Activated naive CD4-positive, alpha-beta T cell treated with anti-CD3 and anti-CD28 coated beads for 36 hours (primary cell): ENCODE measurements around the gene MAN1A1. TPM values are rescaled to one million over a fixed set of nuclear protein-coding genes. Genes with fewer than 3 reads are reported as not detected.

Source experiments
- CTCF ChIA-PET: fragments of 350-600 bp; sonication (Branson Sonifier 250); formaldehyde crosslinking; loops from one replicate; lab custom pipeline; 2021; ENCODE audit warnings: antibody characterized with exemption; lab: Charles Lee
- DNase-seq: peaks from one replicate; pipeline ENCODE4 v3.0.0-alpha.2; 2020
- H3K27ac Mint-ChIP-seq: one replicate; pipeline ENCODE4 v1.8.0; 2021; ENCODE audit warnings: mild to moderate bottlenecking, mixed read lengths
- H3K27me3 Mint-ChIP-seq: one replicate; pipeline ENCODE4 v1.8.0; 2021; ENCODE audit warnings: low read depth, mixed read lengths
- H3K36me3 Mint-ChIP-seq: one replicate; pipeline ENCODE4 v1.8.0; 2021; ENCODE audit warnings: low read depth, mixed read lengths
- H3K4me1 Mint-ChIP-seq: one replicate; pipeline ENCODE4 v1.8.0; 2021; ENCODE audit warnings: low read depth, mixed read lengths
- H3K4me3 Mint-ChIP-seq: one replicate; pipeline ENCODE4 v1.8.0; 2021; ENCODE audit warnings: mild to moderate bottlenecking, moderate library complexity, mixed read lengths
- H3K9me3 Mint-ChIP-seq: one replicate; pipeline ENCODE4 v1.8.0; 2021; ENCODE audit warnings: mixed read lengths
- intact Hi-C: fragments of 100-400 bp; cut with micrococcal nuclease; formaldehyde crosslinking; loops from one replicate; pipeline ENCODE4 v1.15.1; 2023
- total RNA-seq, 2 experiments: library from RNA; stranded (reverse); gene quantifications; one replicate each; pipeline ENCODE4 v1.2.3, GENCODE V29; 2021

The MAN1A1 gene
- total RNA-seq, 2 experiments from 2014 or later, result 14.8 to 15.1 TPM

DNA sequence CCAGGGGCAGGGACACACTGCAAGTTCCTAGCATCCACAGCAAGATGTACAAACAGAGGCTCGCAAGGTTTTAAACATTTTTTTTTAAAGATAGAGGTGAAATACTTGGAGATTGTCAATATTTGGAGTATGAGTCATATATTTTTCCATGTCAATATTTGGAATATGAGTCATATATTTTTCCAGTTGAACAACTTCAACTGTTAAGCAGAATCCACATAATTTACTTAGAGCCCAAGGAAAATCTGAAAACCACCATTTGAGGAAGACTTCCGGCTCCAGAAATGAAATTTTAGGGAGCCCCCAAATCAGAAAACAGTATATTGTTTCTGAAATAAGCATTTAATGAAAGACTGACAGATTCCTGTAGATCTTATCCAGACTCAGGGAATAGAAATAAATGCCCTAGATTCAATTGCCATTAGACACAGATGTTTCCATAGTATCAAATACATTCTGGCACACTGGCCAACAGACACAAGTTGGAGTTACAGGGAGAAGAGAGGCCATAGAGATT is 219.5 kb downstream of the MAN1A1 start:
- Mint-ChIP-seq H3K27ac (no peak overlapping the region), H3K36me3 (no peaks in the 10 kb centered on the region), H3K4me3 (no peak overlapping the region), H3K4me1 (peaks cover 5% of the 10 kb centered on the region), H3K9me3 (no peaks in the 10 kb centered on the region), H3K27me3 (no peaks in the 10 kb centered on the region)
- no peak for DNase-seq
- CTCF ChIA-PET, result interaction anchor here (0.6 to 1.8 kb wide), 23 partner anchors 8 to 1429 kb away, joined by 3 to 14 read pairs (median 4); no protein-coding TSS in a partner anchor
- intact Hi-C loops, result loop anchor here (1.0 to 5.0 kb wide), 5 partner anchors 17 to 1697 kb away; no protein-coding TSS in a partner anchor

DNA sequence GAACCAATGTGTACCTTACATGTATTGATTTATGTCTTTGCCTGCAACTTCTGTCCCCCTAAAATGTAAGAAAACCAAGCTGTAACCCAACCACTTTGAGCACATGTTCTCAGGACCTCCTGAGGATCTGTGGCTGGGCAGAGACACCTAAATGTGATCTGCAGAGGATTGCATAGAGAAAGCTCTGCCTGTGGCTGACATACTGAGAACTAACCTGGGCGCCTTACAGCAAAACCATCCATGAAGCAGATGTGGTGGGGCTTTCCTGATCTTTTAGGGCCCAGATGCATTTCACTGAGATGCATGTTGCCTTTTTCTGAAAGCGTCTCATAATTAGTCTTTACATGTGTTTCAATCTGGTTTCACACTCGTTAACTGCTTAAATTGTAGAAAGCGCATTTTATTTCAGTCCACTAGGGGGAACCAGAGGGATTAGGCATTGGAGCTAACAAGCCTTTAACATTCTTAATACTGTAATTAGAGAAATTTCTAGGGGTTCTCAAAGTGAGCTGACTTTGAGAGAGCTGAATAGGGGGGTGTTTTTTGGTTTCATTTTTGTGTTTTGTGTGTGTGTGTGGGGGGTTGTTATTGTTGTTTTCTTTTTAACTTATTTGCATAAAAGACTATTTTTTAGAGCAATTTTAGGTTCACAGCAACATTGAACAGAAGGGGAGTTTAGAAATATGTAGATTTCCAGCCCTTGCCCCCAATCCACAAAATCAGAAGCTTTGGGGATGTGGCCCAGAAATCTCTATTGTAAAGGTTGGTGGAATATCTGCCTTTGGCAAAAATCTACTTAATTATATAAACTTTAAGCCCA is 220.2 kb downstream of the MAN1A1 start:
- no peak overlapping the region for H3K27ac Mint-ChIP-seq
- no peak overlapping the region for H3K4me3 Mint-ChIP-seq
- intact Hi-C loops, result loop anchor here (1.0 to 5.0 kb wide), 5 partner anchors 18 to 1698 kb away; no protein-coding TSS in a partner anchor
- no peak for DNase-seq
- no peaks in the 10 kb centered on the region for H3K9me3 Mint-ChIP-seq
- H3K4me1 Mint-ChIP-seq, result peaks cover 5% of the 10 kb centered on the region
- no peaks in the 10 kb centered on the region for H3K27me3 Mint-ChIP-seq
- no peaks in the 10 kb centered on the region for H3K36me3 Mint-ChIP-seq
- CTCF ChIA-PET, result interaction anchor here (0.6 to 1.8 kb wide), 27 partner anchors 8 to 1428 kb away, joined by 3 to 14 read pairs (median 4); no protein-coding TSS in a partner anchor

DNA sequence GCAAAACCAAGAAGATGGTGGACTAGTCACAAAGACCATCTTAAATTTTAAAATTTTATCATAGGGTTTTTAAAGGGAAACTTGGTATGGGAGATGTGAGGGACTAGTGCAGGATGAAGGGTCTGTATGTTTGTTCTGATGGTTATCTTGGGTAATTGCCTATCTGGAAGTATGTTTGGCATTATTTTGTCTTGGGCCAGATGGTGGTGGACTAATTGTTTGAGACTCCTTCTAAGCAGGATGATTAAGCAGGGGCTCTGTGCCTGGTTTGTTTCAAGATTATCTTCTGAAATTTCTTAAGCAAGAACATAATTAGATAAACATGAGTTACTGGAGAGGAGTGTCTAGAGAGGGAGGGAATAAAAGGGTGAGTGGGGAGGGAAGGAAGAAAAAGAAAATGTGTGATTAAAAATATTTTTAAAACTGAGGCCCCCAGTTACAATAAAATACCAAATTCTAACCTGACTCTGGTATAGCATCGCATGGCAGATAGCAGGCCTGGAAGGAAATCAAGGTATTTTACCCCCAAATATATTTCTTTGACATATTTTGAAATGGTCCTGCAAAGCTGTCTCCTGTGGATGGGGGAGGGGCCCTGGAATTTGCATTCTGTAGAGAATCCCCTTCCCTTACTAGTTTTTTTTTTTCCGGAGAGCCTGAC is 221.2 kb downstream of the MAN1A1 start:
- Mint-ChIP-seq H3K27me3 (no peaks in the 10 kb centered on the region), H3K4me3 (no peak overlapping the region), H3K4me1 (peaks cover 5% of the 10 kb centered on the region), H3K36me3 (no peaks in the 10 kb centered on the region), H3K9me3 (no peaks in the 10 kb centered on the region), H3K27ac (no peak overlapping the region)
- CTCF ChIA-PET, result interaction anchor here (0.6 to 1.8 kb wide), 11 partner anchors 14 to 750 kb away, joined by 3 to 14 read pairs (median 4); no protein-coding TSS in a partner anchor
- intact Hi-C loops, result loop anchor here (5.0 kb wide), 2 partner anchors 849 to 1699 kb away; no protein-coding TSS in a partner anchor
- DNase-seq, result no peak

DNA sequence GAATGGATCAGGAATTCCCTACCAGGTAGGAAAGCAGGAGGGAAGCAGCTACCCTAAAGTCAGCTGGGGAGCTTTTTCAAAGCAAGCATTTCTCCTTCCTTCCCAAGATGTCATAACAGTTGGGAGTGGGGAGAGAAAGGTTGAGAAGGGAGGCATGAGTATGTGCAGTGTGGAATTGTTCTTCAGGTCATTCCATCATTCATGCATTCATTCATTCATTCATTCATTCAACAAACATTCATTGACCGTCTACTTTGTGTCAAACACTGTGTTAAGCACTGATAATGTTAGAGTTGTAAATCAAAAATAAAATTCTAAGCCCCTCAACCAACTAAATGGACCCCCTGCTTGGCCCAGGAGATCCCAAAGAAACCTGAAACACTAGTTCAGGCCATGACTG is 221.9 kb downstream of the MAN1A1 start:
- H3K4me3 Mint-ChIP-seq, result no peak overlapping the region
- H3K27me3 Mint-ChIP-seq, result no peaks in the 10 kb centered on the region
- no peaks in the 10 kb centered on the region for H3K9me3 Mint-ChIP-seq
- no peak overlapping the region for H3K27ac Mint-ChIP-seq
- H3K36me3 Mint-ChIP-seq, result no peaks in the 10 kb centered on the region
- intact Hi-C loops, result loop anchor here (5.0 kb wide), 2 partner anchors 850 to 1700 kb away; no protein-coding TSS in a partner anchor
- CTCF ChIA-PET, result interaction anchor here (0.9 kb wide), 1 partner anchor 17 kb away, joined by 3 read pairs; no protein-coding TSS in a partner anchor
- no peak for DNase-seq
- H3K4me1 Mint-ChIP-seq, result peaks cover 5% of the 10 kb centered on the region
